Panc1 (cell line): ENCODE data around the gene APP. TPM values are rescaled to one million over a fixed set of nuclear protein-coding genes. Genes with fewer than 3 reads are reported as not detected.

Experiments used
- ATAC-seq: fragments of 200-7000 bp; cut with Tn5 transposase; 2 replicates; pipeline ENCODE4 v1.9.1; 2020; ENCODE audit warnings: mild to moderate bottlenecking, moderate library complexity
- BruUV-seq: library from RNA; stranded (reverse); fragments of 400-500 nt; replicated peaks from 2 replicates; lab custom pipeline; 2021; lab: Mats Ljungman, UMichigan
- CTCF ChIA-PET: fragments of 300-600 bp; sonication (Branson Sonifier 250); formaldehyde crosslinking; loops from one replicate; lab custom pipeline; 2022; ENCODE audit warnings: antibody characterized with exemption; lab: Charles Lee
- POLR2A ChIA-PET: fragments of 300-600 bp; sonication (Branson Sonifier 250); formaldehyde crosslinking; loops from one replicate; lab custom pipeline; 2022; ENCODE audit warnings: antibody characterized with exemption; lab: Charles Lee
- DNase-seq: peaks from one replicate; pipeline ENCODE4 v3.0.0-alpha.2; 2010; ENCODE audit warnings: low read depth, low spot score
- H3K27ac ChIP-seq: 2 replicates; pipeline ENCODE4 v1.5.1; 2011; ENCODE audit warnings: mild to moderate bottlenecking, low read length, inconsistent platforms
- H3K27me3 ChIP-seq: fragments of 200-500 bp; sonication (Bioruptor generic); 2 replicates; pipeline ENCODE4 v1.6.0; 2014; ENCODE audit warnings: low read length, inconsistent platforms; ENCODE audit not compliant: control insufficient read depth, insufficient read depth
- H3K36me3 ChIP-seq: fragments of 200-500 bp; sonication (Bioruptor generic); 2 replicates; pipeline ENCODE4 v1.5.1; 2014; ENCODE audit warnings: inconsistent platforms, mild to moderate bottlenecking, low read length, moderate library complexity; ENCODE audit not compliant: control insufficient read depth, insufficient read depth
- H3K4me1 ChIP-seq: 2 replicates; pipeline ENCODE4 v1.5.1; 2011; ENCODE audit warnings: inconsistent platforms, mild to moderate bottlenecking, low read length, moderate library complexity; ENCODE audit not compliant: control insufficient read depth, insufficient read depth
- H3K4me3 ChIP-seq, 2 experiments: 2 replicates each; pipeline ENCODE4 v1.5.1; 2011 to 2012; ENCODE audit warnings: low read depth in 2 of 2, low read length in 2 of 2, mild to moderate bottlenecking in 2 of 2, inconsistent platforms in 1 of 2, moderate library complexity in 1 of 2
- H3K9me3 ChIP-seq: fragments of 200-500 bp; sonication (Bioruptor generic); 2 replicates; pipeline ENCODE4 v1.5.1; 2014; ENCODE audit warnings: low read depth, mild to moderate bottlenecking, inconsistent platforms, low read length, moderate library complexity; ENCODE audit not compliant: control insufficient read depth, insufficient read depth
- POLR2AphosphoS5 ChIP-seq: IDR thresholded peaks from 2 replicates; pipeline ENCODE4 v1.6.1; 2012; ENCODE audit warnings: mild to moderate bottlenecking, low read depth, low read length, moderate library complexity
- SIN3A ChIP-seq: IDR thresholded peaks from 2 replicates; pipeline ENCODE4 v1.6.1; 2012; ENCODE audit warnings: low read depth, mild to moderate bottlenecking, low read length, moderate library complexity, borderline replicate concordance; ENCODE audit not compliant: insufficient read depth
- TCF7L2 ChIP-seq: IDR thresholded peaks from 2 replicates; pipeline ENCODE4 v1.6.1; 2011; ENCODE audit warnings: mild to moderate bottlenecking, low read depth, low read length, inconsistent platforms
- in situ Hi-C: cut with HindIII; loops from 2 replicates; pipeline ENCODE4 v1.10.0; 2016; ENCODE audit warnings: low sequenced_read_pairs, low pct_unique_long_range_greater_than_20kb
- intact Hi-C: fragments of 100-400 bp; cut with micrococcal nuclease; formaldehyde crosslinking; loops from one replicate; pipeline ENCODE4 v1.10.0; 2022; ENCODE audit not compliant: unreplicated experiment
- total RNA-seq: library from RNA; stranded (reverse); gene quantifications from one replicate; pipeline ENCODE4 v1.2.1, GENCODE V29; 2021; ENCODE audit not compliant: unreplicated experiment
- TF ChIP-seq, protein P1 (sequence below): fragments of 450-650 bp; IDR thresholded peaks from 2 replicates; pipeline ENCODE4 v1.5.1; 2017; ENCODE audit warnings: mild to moderate bottlenecking
- TF ChIP-seq, protein P2 (sequence below), 2 experiments: IDR thresholded peaks; 2 replicates each; pipeline ENCODE4 v1.6.1; 2011 to 2012; ENCODE audit warnings: low read depth in 2 of 2, control low read depth in 1 of 2, low read length in 1 of 2, mild to moderate bottlenecking in 1 of 2, moderate library complexity in 1 of 2; ENCODE audit not compliant: insufficient read depth in 1 of 2

APP gene
- total RNA-seq, 1 experiment from 2014 or later, result 542 TPM

GRCh38 chr21:26124896-26125295 is 45.7 kb downstream of the APP start:
- no peaks in the 10 kb centered on the region for H3K9me3 ChIP-seq
- in situ Hi-C loops, result no loop called here
- no peak overlapping the region for H3K4me3 ChIP-seq
- POLR2A ChIA-PET, result no interaction called here
- ATAC-seq (no peak), DNase-seq (no peak)
- intact Hi-C loops, result no loop called here
- TF ChIP-seq, protein P1, sequence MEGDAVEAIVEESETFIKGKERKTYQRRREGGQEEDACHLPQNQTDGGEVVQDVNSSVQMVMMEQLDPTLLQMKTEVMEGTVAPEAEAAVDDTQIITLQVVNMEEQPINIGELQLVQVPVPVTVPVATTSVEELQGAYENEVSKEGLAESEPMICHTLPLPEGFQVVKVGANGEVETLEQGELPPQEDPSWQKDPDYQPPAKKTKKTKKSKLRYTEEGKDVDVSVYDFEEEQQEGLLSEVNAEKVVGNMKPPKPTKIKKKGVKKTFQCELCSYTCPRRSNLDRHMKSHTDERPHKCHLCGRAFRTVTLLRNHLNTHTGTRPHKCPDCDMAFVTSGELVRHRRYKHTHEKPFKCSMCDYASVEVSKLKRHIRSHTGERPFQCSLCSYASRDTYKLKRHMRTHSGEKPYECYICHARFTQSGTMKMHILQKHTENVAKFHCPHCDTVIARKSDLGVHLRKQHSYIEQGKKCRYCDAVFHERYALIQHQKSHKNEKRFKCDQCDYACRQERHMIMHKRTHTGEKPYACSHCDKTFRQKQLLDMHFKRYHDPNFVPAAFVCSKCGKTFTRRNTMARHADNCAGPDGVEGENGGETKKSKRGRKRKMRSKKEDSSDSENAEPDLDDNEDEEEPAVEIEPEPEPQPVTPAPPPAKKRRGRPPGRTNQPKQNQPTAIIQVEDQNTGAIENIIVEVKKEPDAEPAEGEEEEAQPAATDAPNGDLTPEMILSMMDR, result no peak
- TF ChIP-seq POLR2AphosphoS5 (no peak), SIN3A (no peak)
- peak overlapping the region; percentile 23; the same call in 1 of the 2 replicates for H3K27ac ChIP-seq
- CTCF ChIA-PET, result no interaction called here
- no TSS peak for BruUV-seq
- H3K4me1 ChIP-seq, result peaks cover 35% of the 10 kb centered on the region
- H3K36me3 ChIP-seq, result no peaks in the 10 kb centered on the region
- H3K27me3 ChIP-seq, result no peaks in the 10 kb centered on the region

DNA sequence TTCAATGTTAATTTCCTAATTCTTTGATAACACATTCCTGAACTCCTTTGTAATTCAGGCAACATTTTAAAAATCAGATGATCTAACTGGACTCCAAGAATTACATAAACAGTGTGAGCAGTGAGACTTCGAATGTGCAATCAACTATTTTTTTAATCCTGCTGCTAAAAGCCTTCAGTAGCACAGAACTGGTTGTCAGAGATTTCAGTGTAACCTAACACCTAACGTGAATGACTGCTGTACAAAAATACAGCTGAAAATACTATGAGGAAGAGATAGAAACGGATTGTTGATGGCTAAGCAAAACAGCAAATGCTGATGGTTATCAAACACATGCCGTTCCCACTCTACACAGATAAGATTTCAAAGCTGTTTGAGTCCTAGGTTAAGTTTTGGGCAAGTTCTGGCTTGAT is 46.1 kb downstream of the APP start:
- ChIA-PET POLR2A (no interaction called here), CTCF (no interaction called here)
- intact Hi-C loops, result no loop called here
- DNase-seq, result no peak
- H3K4me1 ChIP-seq, result peaks cover 35% of the 10 kb centered on the region
- BruUV-seq, result no TSS peak
- no peaks in the 10 kb centered on the region for H3K27me3 ChIP-seq
- H3K27ac ChIP-seq, result peak overlapping the region; percentile 23; the same call in 1 of the 2 replicates
- H3K9me3 ChIP-seq, result no peaks in the 10 kb centered on the region
- in situ Hi-C loops, result no loop called here
- H3K36me3 ChIP-seq, result no peaks in the 10 kb centered on the region
- no peak overlapping the region for H3K4me3 ChIP-seq
- no peak for ATAC-seq
- no peak for TF ChIP-seq TCF7L2
- TF ChIP-seq, protein P1, result no peak
- TF ChIP-seq, protein P2, sequence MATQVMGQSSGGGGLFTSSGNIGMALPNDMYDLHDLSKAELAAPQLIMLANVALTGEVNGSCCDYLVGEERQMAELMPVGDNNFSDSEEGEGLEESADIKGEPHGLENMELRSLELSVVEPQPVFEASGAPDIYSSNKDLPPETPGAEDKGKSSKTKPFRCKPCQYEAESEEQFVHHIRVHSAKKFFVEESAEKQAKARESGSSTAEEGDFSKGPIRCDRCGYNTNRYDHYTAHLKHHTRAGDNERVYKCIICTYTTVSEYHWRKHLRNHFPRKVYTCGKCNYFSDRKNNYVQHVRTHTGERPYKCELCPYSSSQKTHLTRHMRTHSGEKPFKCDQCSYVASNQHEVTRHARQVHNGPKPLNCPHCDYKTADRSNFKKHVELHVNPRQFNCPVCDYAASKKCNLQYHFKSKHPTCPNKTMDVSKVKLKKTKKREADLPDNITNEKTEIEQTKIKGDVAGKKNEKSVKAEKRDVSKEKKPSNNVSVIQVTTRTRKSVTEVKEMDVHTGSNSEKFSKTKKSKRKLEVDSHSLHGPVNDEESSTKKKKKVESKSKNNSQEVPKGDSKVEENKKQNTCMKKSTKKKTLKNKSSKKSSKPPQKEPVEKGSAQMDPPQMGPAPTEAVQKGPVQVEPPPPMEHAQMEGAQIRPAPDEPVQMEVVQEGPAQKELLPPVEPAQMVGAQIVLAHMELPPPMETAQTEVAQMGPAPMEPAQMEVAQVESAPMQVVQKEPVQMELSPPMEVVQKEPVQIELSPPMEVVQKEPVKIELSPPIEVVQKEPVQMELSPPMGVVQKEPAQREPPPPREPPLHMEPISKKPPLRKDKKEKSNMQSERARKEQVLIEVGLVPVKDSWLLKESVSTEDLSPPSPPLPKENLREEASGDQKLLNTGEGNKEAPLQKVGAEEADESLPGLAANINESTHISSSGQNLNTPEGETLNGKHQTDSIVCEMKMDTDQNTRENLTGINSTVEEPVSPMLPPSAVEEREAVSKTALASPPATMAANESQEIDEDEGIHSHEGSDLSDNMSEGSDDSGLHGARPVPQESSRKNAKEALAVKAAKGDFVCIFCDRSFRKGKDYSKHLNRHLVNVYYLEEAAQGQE (IDR thresholded peaks at IDR 0.05; ENCODE audit: insufficient read depth in 1 of 2, low read depth in 2 of 2, low read length in 1 of 2), result no peak
- TF ChIP-seq POLR2AphosphoS5, result no peak
- TF ChIP-seq SIN3A, result no peak
